ENCODE results near the gene GAPDHS. TPM values are rescaled to one million over a fixed set of nuclear protein-coding genes. Genes with fewer than 3 reads are reported as not detected.

GAPDHS gene
- total RNA-seq, 1 experiment from 2014 or later, result not detected

DNA sequence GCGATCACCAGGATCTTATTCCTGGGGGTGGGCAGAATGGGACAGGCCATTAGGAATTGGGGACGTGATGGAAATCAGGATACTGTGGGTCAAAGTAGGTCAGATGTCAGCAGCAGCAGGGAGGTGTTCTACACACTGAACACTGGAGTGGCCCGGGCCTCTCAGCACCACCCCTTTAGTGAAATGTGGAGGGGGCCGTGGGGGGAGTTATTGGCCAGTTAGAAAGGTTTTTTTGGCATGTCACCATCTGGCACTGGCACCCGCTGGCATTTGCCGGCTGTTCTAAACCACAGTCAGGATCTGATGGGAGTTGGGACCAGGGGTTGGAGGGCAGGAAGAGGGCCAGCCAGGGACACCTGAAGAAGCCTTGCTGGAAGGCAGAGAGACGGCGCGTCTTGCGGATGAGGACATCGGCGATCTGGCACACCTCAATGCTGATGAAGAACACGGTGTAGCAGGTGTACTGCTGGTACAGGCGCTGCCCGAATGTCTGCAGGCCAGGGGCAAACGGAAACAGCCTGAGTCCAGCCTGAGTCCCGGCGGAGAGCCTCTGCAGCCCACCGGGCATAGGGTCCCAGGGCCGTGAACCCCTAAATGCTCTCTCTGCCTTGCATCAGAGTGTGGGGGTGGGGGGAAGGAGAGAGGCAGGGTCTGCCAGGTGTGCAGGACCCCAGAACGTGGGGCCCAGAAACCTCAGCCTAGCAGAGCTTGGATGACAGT, 18.0 kb downstream of the GAPDHS start:
- DNase-seq (ENCODE audit: low read depth), result no peak
- in situ Hi-C loops (cut with HindIII; ENCODE audit: low pct_unique_long_range_greater_than_20kb, low sequenced_read_pairs), result no loop called here

DNA sequence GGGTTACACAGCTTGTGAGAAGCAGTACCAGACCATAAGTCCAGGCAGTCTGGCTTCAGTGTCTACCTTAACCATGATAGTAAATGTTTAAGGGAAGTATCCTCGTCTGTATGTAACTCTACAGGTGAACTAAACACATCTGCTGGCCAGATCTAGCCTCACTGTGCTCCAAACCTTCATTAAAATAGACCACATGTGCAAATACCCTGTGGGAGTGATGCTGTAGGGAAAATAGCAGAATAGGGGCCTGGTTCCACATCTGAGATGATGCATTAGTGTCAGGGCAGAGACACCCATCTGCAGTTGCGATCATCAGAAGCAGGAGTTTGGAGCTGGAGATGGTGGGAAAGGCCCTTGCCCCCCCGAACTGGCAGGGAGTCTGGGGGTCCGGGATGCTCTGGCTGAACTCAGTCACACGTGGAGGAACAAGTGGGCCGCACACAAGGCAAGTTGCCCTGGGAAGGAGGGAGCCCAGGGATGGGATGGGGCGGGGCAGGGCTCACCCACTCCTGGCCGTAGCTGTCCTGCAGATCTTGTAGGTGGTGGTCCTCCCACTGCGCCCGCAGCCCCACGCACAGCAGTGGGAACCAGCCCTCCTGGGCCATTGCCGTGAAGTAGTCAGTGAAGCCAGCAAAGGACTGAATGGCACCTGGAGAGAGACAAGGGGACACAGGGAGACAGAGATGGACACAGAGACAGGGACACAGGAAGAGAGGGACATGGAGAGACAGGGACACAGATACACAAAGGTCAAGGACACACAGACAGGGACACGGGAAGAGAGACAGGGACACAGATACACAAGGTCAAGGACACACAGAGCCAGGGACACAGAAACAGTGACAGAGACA, 19.5 kb downstream of the GAPDHS start:
- in situ Hi-C loops (cut with HindIII; ENCODE audit: low pct_unique_long_range_greater_than_20kb, low sequenced_read_pairs), result no loop called here
- DNase-seq (ENCODE audit: low read depth), result no peak

DNA sequence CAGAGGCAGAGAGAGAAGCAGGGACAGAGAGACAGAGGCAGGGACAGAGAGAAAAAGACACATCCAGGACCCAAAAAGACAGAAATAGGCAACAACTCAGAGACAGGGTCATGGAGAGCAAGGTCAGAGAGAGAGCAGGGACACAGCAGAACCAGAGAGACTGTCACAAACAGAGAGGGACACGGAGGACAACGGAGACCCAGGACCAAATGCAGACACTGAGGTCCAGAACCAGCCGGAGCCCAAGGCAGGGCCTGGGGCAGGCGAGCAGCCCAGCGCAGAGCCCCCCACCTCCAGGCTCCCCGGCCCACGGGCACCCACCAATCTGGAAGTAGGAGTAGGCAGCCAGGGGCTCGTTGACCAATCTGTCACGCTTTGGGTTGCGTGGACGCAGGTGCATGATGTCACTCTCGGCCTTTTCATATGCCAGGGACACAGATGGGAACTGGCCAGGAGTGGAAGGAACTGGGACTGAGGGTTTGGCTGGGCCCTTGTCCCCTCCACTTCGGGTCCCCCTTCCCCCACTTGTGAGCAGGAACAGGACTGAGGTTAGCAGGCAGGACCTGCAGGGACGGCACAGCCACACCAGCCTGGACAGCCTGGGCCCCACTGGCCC, 20.2 kb downstream of the GAPDHS start:
- DNase-seq (ENCODE audit: low read depth), result no peak
- in situ Hi-C loops (cut with HindIII; ENCODE audit: low pct_unique_long_range_greater_than_20kb, low sequenced_read_pairs), result no loop called here

DNA sequence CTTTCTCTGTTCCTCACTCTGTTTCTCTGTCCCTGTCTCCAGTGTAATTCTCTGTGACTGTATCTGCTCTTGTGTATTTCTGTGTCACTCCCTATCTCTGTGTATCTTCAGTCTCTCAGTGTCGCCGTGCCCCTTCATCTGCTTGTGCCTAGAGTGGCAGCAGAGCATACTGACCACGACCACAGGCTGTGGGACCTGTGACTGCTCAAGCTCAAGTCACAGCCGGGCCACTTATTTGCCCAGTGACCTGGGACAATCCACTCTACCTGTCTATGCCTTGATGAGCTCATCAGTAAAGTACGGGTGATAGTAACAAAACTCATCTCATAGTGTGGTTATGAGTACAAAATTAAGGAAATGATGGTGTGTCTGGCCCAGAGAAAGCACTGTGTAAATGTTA, 20.8 kb downstream of the GAPDHS start:
- no peak for DNase-seq (ENCODE audit: low read depth)
- in situ Hi-C loops (cut with HindIII; ENCODE audit: low pct_unique_long_range_greater_than_20kb, low sequenced_read_pairs), result no loop called here

DNA sequence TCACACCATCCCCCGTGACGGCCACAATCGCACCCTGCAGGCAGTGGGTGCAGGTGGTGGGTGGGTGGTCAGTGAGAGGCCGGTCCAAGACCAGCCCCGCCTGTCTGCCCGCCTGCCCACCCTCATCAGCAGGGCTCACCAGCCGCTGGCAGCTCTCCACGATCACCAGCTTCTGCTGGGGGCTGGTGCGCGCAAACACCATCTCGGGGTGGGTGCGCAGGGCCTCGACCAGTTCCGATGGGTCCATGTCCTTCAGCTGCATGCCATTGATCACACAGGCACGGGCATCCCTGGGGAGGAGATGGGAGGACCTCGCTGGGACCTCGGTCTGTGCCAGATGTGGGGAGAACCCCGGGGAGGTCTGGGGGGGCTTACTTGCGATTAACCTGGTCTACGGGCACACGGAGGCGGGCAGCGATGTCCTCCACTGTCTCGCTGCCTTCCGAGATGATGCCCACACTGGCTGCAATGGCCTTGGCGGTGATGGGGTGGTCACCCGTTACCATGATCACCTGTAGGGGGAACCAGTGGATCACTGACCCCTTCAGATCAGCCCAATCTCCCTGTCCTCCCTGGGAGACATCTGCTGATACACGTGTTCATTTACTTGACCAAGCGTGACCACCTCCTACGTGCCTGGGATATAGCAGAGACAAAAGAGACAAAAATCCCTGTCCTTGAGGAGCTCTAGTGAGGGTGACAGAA, 22.2 kb downstream of the GAPDHS start:
- in situ Hi-C loops (cut with HindIII; ENCODE audit: low pct_unique_long_range_greater_than_20kb, low sequenced_read_pairs), result no loop called here
- DNase-seq (ENCODE audit: low read depth), result peak; percentile 41

DNA sequence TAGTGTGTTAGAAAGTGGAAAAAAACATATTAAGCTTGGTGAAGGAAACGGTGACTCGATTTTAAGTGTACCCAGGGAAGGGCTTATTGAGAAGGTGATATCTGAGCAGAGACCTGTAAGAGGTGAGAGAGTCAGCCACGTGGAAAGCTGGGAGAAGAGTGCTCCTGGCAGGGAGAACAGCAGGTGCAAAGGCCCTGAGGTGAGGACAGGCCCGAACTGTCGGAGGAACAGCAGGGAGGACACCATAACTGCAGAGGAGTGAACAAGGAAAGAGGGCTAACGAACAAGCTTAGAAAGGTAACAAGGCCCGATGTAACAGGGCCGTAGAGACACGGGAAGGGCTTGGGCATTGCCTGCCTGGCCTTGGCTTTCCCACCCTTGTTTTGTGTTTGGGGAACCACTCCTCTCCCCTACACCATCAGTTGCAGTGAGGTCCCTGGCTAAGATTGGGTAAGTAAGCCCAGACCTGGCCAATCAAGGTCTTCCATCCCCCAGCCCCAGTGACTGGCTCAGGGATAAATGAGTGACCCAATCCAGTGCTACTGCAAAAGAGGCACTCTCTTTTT, 22.9 kb downstream of the GAPDHS start:
- in situ Hi-C loops (cut with HindIII; ENCODE audit: low pct_unique_long_range_greater_than_20kb, low sequenced_read_pairs), result no loop called here

DNA sequence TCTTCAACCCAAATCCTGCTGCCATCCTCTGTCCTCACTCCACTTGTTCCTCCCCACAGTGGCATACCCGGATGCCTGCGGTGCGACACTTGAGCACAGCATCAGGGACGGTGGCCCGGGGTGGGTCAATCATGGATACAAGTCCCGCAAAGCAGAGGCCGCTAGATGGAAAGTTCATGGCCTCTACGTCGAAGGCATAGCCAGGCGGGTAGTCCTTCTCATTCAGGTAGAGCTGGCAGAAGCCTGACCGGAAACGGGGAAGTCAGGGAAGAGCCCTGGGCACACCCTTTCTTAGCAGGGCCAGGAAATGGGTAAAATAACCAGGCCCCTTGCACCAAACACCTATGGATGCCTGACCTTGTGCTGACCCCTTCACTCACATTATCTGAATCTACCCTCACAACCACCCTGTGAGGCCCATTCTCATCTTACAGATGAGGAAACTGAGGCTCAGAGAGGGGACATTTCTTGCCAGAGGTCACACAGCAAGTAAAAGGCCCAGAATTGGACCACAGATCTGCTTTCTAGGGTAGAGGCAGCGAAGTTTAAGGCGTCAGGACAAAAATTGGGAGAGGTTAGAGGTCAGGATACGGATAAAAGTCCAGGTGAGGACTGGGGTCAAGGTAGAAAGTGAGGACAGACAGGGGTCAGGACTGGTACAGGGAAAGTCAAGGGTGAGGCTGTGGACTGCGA, 23.7 kb downstream of the GAPDHS start:
- in situ Hi-C loops (cut with HindIII; ENCODE audit: low pct_unique_long_range_greater_than_20kb, low sequenced_read_pairs), result no loop called here
- DNase-seq (ENCODE audit: low read depth), result no peak

More for the DNA sequence above, 22.9 kb downstream of the GAPDHS start:
- DNase-seq (ENCODE audit: low read depth), result no peak

DNA sequence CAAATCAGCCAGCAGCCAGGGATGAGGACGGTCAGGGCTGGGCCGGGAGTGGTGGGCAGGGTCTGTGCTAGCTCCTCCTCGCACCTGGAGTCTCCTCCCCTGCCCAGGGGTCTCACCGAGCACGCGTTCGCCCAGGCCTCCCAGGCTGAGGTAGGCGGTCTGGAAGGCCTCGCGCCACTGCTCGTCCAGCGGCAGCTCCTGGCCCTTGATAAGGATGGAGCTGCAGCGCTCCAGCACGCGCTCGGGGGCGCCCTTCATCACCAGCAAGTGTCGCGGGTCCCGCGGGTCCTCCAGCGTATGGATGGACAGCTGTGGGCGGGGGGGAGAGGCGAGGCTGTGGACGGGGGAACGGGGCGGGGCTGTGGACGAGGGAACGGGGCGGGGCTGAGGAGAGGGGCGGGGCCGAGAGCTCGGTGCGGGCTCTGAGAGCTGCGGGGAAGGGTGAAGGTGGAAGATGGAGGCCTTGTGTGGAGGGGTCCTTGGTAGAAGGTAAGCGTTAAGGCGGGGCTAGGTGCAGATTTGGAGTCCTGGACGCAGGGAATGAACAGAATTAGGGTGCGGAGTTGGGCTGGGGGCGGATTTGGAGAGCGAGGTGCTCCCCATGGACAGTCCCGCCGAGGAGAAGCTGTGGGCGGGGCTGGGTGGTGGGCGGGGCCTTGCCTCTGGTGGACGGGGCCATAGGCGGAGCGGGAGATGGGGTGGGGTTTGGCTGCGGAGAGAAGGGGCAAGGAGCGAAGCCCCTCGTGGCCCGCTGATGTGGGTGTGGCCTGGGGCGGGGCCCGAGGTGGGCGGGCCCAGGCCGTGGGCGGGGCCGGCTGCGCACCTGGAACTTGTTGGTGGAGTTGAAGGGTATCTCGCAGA, 24.5 kb downstream of the GAPDHS start:
- no peak for DNase-seq (ENCODE audit: low read depth)

DNA sequence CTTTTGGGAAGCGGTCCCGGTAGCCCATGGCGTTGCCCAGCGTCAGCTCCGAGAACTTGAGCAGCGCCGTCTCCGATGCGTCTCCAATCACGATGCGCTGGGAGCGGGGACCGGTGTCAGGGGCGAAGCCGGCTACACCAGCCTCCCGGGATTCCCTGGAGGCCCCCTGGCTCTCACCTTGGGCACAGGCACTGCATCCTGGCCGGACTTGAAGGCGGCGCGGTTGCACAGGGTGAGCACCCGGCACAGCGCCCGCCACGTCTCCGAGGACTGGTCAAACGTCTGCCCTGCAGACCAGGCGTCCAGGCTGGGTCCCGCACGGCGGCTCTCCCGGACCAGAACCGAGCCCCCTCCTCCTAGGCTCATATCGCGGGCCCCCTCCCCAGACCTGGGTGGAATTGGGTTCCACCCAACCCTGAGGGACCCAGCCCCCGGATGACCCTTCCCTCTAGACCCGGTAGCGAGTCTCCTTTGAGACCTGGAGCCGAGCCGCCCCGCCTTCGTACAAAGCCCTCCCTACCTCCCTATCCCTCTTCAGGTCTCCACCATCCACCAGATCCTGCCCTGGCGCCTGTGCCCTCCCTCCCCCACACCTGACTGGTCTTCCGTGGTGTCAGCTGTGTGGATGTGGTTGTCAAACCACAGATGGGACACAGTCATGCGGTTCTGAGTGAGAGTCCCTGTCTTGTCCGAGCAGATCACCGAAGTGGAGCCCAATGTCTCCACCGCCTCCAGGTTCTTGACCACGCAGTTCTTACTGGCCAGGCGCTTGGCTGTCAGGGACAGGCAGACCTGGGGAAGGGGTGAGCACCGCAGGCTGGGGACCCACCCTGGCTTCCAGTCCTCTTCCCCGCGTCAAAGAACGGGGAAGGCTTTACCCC, 25.4 kb downstream of the GAPDHS start:
- no peak for DNase-seq (ENCODE audit: low read depth)
- in situ Hi-C loops (cut with HindIII; ENCODE audit: low pct_unique_long_range_greater_than_20kb, low sequenced_read_pairs), result no loop called here

More for the DNA sequence above, 24.5 kb downstream of the GAPDHS start:
- in situ Hi-C loops (cut with HindIII; ENCODE audit: low pct_unique_long_range_greater_than_20kb, low sequenced_read_pairs), result no loop called here

DNA sequence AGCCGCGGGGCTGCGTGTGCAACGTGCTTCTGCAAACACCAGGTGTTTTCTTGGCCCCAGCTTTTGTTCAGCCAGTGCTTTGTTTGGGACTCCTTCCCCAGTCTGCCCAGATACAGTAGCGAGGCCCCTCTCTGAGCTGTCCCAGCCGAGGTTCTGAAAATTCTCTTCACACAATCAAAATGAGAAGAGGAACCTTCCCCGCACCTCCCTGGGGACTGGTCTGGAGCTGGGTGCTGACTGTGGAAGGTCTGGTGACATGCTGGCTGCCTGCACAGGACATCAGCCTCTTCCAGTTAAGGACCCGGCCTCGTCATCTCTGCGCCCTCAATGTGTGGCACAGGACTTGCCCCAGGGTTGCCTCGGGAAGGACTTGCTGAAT, 26.0 kb downstream of the GAPDHS start:
- DNase-seq (ENCODE audit: low read depth), result no peak
- in situ Hi-C loops (cut with HindIII; ENCODE audit: low pct_unique_long_range_greater_than_20kb, low sequenced_read_pairs), result no loop called here

DNA sequence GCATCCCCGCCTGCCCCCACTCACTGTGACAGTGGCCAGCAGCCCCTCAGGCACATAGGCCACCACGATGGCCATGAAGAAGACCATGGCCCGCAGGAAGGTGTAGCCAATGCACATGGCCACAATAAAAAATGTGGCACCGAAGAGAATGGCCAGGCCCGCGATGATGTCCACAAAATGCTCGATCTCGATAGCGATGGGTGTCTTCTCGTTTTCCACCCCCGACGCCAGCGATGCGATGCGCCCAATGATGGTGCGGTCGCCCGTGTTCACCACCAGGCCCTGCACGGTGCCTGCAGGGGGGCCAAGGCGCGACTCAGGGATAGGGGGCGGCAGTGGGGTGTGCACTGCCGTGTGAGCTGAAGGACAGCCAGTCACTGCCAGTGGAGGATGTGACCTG, 26.5 kb downstream of the GAPDHS start:
- in situ Hi-C loops (cut with HindIII; ENCODE audit: low pct_unique_long_range_greater_than_20kb, low sequenced_read_pairs), result no loop called here
- no peak for DNase-seq (ENCODE audit: low read depth)

DNA sequence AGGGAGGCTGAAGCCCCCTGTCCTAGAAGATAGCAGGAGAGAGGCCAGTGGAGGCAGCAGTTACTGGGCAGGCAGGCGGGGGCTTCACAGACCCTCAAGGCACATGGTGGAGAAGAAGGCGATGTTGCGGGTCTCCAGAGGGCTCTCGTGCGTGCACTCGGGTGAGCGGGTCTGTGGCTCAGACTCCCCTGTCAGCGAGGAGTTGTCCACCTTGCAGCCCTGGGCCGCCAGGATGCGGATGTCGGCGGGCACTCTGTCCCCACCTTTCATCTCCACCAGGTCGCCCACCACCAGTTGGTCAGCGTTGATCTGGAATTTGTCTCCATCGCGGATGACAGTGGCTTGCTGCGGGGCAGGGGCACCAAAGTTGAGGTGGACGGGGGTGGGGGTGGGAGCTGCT, 27.0 kb downstream of the GAPDHS start:
- DNase-seq (ENCODE audit: low read depth), result no peak
- in situ Hi-C loops (cut with HindIII; ENCODE audit: low pct_unique_long_range_greater_than_20kb, low sequenced_read_pairs), result no loop called here

DNA sequence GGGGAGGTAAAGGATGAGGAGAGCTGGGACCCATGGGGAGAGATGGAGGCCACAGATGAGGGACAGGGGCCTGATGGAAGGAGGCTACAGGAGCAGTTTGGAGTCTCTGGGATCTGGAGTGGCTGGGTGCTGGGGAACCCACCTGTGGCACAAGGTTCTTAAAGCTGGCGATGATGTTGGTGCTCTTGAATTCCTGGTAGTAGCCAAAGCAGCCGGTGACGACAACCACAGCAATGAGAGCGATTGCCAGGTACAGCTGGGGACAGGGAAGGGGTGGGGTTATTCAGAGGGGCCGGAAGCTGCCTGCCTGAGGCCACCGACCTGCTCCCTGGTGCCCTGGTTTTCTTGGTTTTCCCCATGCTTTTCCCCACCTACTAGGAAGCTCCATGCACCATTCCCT, 27.4 kb downstream of the GAPDHS start:
- DNase-seq (ENCODE audit: low read depth), result no peak
- in situ Hi-C loops (cut with HindIII; ENCODE audit: low pct_unique_long_range_greater_than_20kb, low sequenced_read_pairs), result no loop called here

DNA sequence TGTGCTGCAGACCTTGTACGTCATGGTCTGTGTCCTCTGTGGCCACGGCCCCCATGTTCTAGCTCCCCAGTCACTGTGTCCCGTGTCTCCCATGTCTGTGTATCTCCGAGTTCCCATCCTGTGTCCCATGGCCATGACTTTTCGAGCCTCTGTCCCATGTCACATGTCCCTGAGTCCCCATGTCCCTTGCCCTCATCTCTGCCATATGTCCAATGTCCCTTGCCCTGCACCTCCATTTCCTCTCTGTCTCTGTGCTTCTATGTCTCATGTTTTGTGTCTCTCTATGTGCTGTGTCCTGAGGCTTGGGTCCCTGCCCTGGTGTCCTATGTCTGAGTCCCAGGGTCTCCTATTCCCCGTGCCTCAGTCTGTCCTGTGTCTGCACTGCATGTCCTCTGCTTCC, 28.2 kb downstream of the GAPDHS start:
- in situ Hi-C loops (cut with HindIII; ENCODE audit: low pct_unique_long_range_greater_than_20kb, low sequenced_read_pairs), result no loop called here
- DNase-seq (ENCODE audit: low read depth), result no peak

DNA sequence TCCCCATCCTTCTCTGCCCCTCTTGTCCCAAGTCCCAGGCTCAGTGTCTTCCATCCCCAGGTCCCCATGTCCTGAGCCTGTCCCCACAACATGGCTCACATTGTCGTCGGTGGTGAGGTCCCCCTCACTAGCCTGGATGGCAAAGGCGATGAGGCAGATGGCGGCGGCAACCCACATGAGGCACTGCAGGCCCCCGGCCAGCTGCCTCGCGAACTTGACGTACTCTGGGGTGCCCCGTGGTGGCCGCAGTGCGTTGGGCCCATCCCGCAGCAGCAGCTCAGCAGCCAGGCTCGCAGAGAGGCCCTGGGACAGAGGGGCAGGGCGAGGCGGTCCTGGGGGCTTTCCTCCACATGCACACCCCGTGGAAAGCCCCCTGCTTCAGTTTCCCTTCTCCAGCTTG, 29.1 kb downstream of the GAPDHS start:
- no peak for DNase-seq (ENCODE audit: low read depth)
- in situ Hi-C loops (cut with HindIII; ENCODE audit: low pct_unique_long_range_greater_than_20kb, low sequenced_read_pairs), result no loop called here

DNA sequence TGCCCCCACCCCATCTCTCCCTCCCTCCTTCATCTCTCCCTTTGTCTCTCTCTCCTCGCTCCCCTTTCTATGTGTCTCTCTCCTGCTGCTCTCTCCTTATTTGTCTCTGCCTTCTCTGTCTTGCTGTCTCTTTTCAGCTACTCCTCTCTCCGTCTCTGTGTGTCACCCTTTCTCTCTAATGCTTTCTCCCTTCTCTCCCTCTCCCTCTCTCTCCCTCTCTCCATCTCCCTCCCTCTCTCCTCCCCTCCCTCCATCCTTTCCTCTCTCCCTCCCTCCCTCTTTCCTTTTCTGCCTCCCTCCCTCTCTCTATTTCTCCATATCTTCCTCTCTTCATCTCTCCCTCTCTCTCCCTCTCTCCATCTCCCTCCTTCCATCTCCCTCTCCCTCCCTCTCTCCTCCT, 29.5 kb downstream of the GAPDHS start:
- in situ Hi-C loops (cut with HindIII; ENCODE audit: low pct_unique_long_range_greater_than_20kb, low sequenced_read_pairs), result no loop called here
- DNase-seq (ENCODE audit: low read depth), result no peak

Measured in Caki2 (cell line).